Measurements from ENCODE around the gene CCDC92. TPM values are rescaled to one million over a fixed set of nuclear protein-coding genes. Genes with fewer than 3 reads are reported as not detected.

Gene CCDC92
- total RNA-seq, 1 experiment from 2014 or later: 16.8 TPM

DNA sequence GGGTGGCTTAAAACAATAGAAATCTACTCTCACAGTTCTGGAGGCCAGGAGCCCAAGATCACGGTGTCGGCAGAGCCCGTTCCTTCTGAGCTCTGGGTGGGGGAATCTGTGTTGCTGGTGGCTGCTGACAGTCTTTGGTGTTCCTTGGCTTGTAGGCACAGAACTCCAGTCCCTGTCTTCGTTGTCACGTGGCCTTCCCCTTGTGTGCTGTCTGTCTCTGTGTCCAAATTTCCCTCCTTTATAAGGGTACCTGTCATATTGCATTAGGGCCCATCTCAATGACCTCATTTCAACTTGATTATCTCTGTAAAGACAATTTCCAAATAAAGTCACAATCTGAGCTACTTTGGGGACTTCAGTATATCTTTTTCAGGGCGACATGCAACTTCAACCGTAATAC is 81.6 kb downstream of the CCDC92 start:
- BruUV-seq (replicated peaks): no TSS peak
- Mint-ChIP-seq H3K4me3 (ENCODE audit: unreplicated experiment) (no peak overlapping the region), H3K27me3 (ENCODE audit: insufficient read depth, unreplicated experiment) (no peaks in the 10 kb centered on the region), H3K9me3 (ENCODE audit: unreplicated experiment) (no peaks in the 10 kb centered on the region), H3K27ac (ENCODE audit: unreplicated experiment) (no peak overlapping the region), H3K4me1 (ENCODE audit: low read depth, unreplicated experiment) (no peaks in the 10 kb centered on the region), H3K36me3 (ENCODE audit: insufficient read depth, unreplicated experiment) (peaks cover 4% of the 10 kb centered on the region)
- H3K36me3 ChIP-seq (ENCODE audit: control insufficient read depth, insufficient read depth, low read length): no peaks in the 10 kb centered on the region
- H3K9me3 ChIP-seq: no peaks in the 10 kb centered on the region
- intact Hi-C loops (cut with micrococcal nuclease; ENCODE audit: unreplicated experiment): no loop called here
- TF ChIP-seq, protein P1, sequence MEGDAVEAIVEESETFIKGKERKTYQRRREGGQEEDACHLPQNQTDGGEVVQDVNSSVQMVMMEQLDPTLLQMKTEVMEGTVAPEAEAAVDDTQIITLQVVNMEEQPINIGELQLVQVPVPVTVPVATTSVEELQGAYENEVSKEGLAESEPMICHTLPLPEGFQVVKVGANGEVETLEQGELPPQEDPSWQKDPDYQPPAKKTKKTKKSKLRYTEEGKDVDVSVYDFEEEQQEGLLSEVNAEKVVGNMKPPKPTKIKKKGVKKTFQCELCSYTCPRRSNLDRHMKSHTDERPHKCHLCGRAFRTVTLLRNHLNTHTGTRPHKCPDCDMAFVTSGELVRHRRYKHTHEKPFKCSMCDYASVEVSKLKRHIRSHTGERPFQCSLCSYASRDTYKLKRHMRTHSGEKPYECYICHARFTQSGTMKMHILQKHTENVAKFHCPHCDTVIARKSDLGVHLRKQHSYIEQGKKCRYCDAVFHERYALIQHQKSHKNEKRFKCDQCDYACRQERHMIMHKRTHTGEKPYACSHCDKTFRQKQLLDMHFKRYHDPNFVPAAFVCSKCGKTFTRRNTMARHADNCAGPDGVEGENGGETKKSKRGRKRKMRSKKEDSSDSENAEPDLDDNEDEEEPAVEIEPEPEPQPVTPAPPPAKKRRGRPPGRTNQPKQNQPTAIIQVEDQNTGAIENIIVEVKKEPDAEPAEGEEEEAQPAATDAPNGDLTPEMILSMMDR (IDR thresholded peaks at IDR 0.05; ENCODE audit: insufficient read depth in 1 of 2, low read depth in 1 of 2, low read length in 1 of 2, severe bottlenecking in 1 of 2, unreplicated experiment in 1 of 2): no peak
- H3K27me3 ChIP-seq (replicated peaks; ENCODE audit: control insufficient read depth, insufficient read depth, low read length): no peaks in the 10 kb centered on the region
- H3K4me3 ChIP-seq (ENCODE audit: low read depth, low read length): no peak overlapping the region
- DNase-seq: no peak
- H3K4me1 ChIP-seq: no peaks in the 10 kb centered on the region
- POLR2A ChIA-PET: no interaction called here
- CTCF ChIA-PET: no interaction called here

DNA sequence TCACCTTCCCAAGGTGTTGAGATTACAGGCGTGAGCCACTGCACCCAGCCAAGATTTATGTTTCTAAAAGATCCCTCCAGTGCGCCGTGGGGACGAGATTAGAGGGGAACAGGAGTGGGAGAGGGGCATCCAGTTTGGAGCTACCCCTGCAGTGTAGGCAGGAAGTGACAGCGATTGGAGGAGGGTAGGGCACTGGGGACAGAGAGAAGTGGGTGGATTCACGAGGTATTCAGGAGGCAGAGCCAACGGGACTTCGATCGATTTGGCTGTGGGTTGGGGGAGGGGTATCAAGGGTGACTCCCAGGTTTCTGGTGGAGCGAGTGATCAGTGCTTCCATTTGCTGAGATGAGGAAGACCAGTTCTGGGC is 82.1 kb downstream of the CCDC92 start:
- Mint-ChIP-seq H3K27ac (ENCODE audit: unreplicated experiment) (no peak overlapping the region), H3K27me3 (ENCODE audit: insufficient read depth, unreplicated experiment) (no peaks in the 10 kb centered on the region), H3K4me1 (ENCODE audit: low read depth, unreplicated experiment) (no peaks in the 10 kb centered on the region), H3K9me3 (ENCODE audit: unreplicated experiment) (no peaks in the 10 kb centered on the region), H3K4me3 (ENCODE audit: unreplicated experiment) (no peak overlapping the region), H3K36me3 (ENCODE audit: insufficient read depth, unreplicated experiment) (peaks cover 4% of the 10 kb centered on the region)
- Histone ChIP-seq H3K36me3 (ENCODE audit: control insufficient read depth, insufficient read depth, low read length) (no peaks in the 10 kb centered on the region), H3K9me3 (no peaks in the 10 kb centered on the region), H3K4me1 (no peaks in the 10 kb centered on the region), H3K27me3 (replicated peaks; ENCODE audit: control insufficient read depth, insufficient read depth, low read length) (no peaks in the 10 kb centered on the region), H3K4me3 (ENCODE audit: low read depth, low read length) (no peak overlapping the region)
- TF ChIP-seq, protein P1 (IDR thresholded peaks at IDR 0.05; ENCODE audit: insufficient read depth in 1 of 2, low read depth in 1 of 2, low read length in 1 of 2, severe bottlenecking in 1 of 2, unreplicated experiment in 1 of 2): no peak
- intact Hi-C loops (cut with micrococcal nuclease; ENCODE audit: unreplicated experiment): no loop called here
- CTCF ChIA-PET: interaction anchor here (0.8 kb wide), 1 partner anchor 9 kb away, joined by 3 read pairs; no protein-coding TSS in a partner anchor
- no peak for DNase-seq
- POLR2A ChIA-PET: no interaction called here
- no TSS peak for BruUV-seq (replicated peaks)

DNA sequence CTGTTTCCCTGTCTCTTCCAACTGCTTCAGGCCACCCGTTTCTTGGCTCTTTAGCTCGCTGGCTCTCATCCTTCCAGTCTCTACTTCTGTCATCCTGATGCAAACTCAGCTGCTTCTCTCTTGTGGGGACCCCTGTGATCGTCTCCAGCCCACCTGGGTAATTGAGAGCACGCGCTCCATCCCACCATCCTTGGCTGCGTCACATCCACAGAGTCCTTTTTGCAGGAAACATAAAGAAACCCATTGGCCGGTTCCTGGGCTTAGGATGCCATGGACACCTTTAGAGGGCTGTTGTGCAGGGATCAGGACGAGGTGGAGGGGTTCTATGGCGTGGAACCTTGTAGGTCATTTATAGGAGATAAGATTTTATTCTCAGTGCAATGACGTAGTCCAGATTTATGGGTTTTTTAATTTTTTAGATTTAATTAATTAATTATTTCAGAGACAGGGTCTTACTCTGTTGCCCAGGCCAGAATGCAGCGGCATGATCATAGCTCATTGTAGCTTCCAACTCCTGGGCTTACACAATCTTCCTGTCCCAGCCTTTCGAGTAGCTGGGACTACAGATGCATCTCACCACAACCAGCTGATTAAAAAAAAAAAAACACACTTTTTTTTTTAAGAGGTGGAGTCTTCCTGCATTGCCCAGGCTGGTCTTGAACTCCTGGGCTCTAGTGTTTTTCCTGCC is 82.6 kb downstream of the CCDC92 start:
- no peaks in the 10 kb centered on the region for H3K27me3 Mint-ChIP-seq (ENCODE audit: insufficient read depth, unreplicated experiment)

More for the DNA sequence above, 82.6 kb downstream of the CCDC92 start:
- H3K4me3 Mint-ChIP-seq (ENCODE audit: unreplicated experiment): no peak overlapping the region
- no peaks in the 10 kb centered on the region for H3K4me1 Mint-ChIP-seq (ENCODE audit: low read depth, unreplicated experiment)
- no peak overlapping the region for H3K27ac Mint-ChIP-seq (ENCODE audit: unreplicated experiment)
- ChIA-PET CTCF (interaction anchor here (0.8 kb wide), 1 partner anchor 10 kb away, joined by 3 read pairs; no protein-coding TSS in a partner anchor), POLR2A (no interaction called here)
- Histone ChIP-seq H3K9me3 (no peaks in the 10 kb centered on the region), H3K4me1 (no peaks in the 10 kb centered on the region), H3K36me3 (ENCODE audit: control insufficient read depth, insufficient read depth, low read length) (no peaks in the 10 kb centered on the region), H3K27me3 (replicated peaks; ENCODE audit: control insufficient read depth, insufficient read depth, low read length) (no peaks in the 10 kb centered on the region), H3K4me3 (ENCODE audit: low read depth, low read length) (no peak overlapping the region)
- H3K9me3 Mint-ChIP-seq (ENCODE audit: unreplicated experiment): no peaks in the 10 kb centered on the region
- BruUV-seq (replicated peaks): no TSS peak
- DNase-seq: no peak
- TF ChIP-seq, protein P1 (IDR thresholded peaks at IDR 0.05; ENCODE audit: insufficient read depth in 1 of 2, low read depth in 1 of 2, low read length in 1 of 2, severe bottlenecking in 1 of 2, unreplicated experiment in 1 of 2): no peak
- intact Hi-C loops (cut with micrococcal nuclease; ENCODE audit: unreplicated experiment): no loop called here
- peaks cover 4% of the 10 kb centered on the region for H3K36me3 Mint-ChIP-seq (ENCODE audit: insufficient read depth, unreplicated experiment)
